ENCODE measurements around the gene CAMTA2.
A peak's percentile ranks its signal among the peaks of the same experiment; 100 is the strongest.

The CAMTA2 gene

DNA sequence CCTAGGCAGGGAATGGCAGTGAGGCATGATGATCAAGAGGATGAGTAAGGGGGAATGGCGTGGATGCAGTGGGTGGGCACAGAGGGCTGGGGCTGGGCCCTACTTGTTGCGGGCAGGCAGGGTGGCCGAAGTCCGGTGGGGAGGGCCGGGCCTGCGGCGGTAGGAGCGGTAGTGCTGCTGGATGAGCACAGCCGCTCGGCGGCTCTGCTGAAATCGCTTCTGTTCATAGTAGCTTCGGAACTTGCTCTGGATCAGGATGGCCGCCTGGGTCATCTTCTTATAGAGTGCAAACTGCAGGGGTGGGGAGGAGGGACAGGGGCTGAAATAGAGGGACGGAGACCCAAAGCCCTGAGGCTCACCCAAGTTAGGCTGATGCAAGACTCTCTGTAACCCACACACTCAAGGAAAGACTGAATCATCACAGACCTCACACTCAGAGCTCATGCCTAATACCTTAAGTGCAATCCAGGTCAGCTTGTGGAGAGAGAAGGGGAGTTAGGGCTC is 18.4 kb downstream of the CAMTA2 start:
- peak; percentile 43 for DNase-seq (ENCODE audit: low spot score)

GRCh38 chr17:4968486-4969046 is 18.9 kb downstream of the CAMTA2 start:
- no peak for DNase-seq (ENCODE audit: low spot score)

DNA sequence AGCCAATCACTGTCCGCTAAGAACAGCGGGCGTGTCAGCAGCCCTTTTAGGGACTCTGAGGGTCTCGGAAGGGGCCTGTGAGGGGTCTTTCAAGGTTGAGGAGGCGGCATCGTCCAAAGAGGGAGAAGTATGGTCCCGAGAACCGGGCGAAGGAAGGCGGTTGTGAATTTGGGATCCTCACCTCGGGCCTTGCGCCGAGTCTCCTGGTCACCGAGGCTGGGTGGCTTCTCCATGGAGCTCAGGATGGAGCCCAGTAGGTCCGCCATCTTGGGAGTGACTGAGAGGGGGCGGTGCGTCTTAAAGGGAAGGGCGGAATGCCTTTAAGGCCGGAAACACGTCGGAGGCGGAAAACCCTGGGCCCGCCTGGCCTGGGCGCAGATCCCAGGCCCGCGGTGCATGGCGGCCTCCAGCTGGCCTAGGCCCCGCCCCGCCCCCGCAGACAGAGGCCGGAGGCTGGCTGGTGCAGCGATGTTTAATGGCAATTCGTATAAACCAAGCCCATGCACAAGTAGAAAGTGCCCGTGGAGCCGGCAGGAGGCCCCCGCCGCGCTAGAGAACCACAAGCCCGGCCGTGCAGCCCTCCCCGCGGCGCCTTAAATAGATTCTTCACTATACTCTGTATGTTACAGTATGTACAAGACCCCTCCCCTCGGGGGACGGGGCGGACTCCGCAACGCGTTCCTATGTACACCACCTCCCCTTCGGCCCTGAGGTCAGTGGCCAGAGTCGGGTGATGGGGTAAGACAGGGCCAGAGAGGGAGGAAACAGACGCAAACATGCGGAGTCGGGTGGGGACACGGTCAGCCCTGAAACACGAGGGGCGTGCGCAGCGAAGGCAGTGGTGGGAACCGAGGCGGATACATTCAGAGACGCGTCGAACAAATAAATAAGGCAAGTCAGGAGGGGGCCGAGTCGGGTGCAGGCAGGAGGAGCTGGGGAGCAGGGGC is 19.7 kb downstream of the CAMTA2 start, which contains the start of gene SPAG7:
SPAG7 (minus strand) TSS at position 279 of the 947 bp plus-strand sequence; CDS start at position 266, 13 bp downstream.
- peak; percentile 96 for DNase-seq (ENCODE audit: low spot score)

DNA sequence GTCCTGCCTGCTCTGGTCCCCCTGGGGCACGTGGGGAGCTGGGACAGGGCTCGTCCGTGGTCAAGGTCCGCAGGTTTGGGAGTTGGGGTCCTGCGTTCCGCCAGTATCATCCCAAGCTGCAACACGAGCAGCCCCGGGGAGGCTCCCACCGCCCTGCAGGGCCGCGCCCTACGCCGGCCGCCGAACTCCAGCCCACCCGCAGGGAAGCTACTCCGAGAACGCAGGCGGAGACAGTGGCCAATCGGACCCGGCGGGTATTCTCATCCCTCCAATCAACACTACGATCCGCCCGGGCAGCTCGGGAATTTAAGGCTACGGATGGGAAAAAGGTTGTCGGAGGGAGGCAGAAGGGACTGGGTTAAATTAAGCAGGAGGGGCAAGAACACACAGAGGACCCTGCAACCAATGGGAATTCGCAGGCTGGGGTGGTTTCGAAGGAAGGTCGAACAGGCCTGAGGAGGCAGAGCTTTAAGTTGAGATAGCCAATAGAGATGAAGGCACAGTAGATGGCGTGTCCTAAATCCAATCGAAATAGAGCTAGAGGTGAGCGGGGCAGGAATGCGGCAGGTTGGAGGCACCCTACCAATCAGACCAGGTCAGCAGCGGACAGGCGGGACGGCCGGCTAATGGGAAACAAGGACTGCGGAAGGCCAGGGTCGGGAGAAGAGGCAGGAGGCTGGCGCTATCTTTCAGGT is 20.5 kb downstream of the CAMTA2 start:
- peak; percentile 99 for DNase-seq (ENCODE audit: low spot score)

- DNase-seq (ENCODE audit: low spot score): no peak
Observed at GRCh38 chr17:4965311-4965986, 22.0 kb downstream of the CAMTA2 start.

DNA sequence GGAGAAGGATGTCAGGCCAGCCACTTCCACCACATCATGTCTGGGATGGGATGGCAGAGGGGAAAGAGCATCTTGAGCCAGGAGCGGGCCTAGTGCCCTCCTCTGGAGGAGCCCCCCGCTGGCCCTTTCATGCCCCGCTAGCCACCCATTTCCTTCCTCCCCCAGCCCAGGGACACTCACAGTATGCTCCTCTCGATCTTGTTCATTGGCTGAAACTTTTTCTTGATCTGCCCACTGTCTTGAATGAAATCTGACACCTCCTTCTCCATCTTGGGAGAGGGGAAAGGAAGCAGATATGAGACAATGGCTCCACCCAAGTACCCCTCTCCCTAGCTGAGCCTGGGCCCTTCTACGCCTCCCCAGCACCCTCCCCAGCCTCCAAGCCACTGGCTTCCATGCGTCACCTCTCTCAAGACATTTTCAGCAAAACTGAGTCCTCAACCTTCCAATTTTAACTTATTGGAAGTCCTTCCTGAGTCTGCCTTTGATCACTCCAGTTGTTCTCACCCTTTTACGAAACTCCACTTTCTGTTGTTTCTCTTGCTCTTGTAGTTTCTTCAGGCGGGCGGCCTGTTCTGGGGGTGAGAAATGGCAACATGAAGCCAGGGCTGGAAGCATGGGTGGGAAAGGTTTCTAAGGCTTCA is 27.1 kb downstream of the CAMTA2 start:
- no peak for DNase-seq (ENCODE audit: low spot score)

GRCh38 chr17:4959261-4959965 is 28.1 kb downstream of the CAMTA2 start:
- DNase-seq (ENCODE audit: low spot score): no peak

DNA sequence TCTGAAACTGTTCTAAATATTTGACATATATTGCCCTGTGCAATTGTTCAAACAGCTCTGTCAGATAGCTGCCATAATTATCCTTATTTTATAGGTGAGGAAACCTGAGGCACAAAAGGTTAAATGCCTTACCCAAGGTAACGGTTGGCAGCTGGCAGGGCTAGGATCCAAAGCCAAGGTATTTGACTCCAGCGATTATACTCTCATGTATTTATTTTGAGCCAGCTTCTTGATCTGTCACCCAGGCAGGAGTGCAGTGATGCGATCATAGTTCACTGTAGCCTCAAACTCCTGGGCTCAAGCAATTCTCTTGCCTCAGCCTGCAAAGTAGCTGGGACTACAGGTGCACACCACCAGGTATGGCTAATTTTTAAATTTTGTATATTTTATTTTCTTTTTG is 29.4 kb downstream of the CAMTA2 start:
- no peak for DNase-seq (ENCODE audit: low spot score)

DNA sequence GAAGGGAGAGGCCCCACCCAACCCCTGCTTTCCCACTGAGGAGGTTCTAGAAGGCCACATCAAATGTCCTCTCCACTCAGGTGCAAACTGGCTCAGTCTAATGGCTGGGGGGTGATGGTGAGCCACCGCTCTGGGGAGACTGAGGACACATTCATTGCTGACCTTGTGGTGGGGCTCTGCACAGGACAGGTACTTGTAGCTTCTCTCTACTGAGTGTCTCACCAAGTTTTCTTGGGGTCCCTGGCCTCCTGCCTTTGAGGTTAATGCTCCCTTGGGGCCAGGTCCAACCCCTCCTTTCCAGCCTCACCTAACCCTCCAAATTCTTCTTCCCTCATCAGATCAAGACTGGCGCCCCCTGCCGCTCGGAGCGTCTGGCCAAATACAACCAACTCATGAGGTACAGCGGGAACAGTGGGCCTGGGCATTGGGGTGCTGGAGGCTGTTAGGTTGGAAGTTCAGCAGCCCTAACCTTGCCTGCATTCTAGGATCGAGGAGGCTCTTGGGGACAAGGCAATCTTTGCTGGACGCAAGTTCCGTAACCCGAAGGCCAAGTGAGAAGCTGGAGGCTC is 30.9 kb downstream of the CAMTA2 start:
- DNase-seq (ENCODE audit: low spot score): peak; percentile 44

GRCh38 chr17:4955091-4955490 is 32.4 kb downstream of the CAMTA2 start:
- DNase-seq (ENCODE audit: low spot score): no peak

DNA sequence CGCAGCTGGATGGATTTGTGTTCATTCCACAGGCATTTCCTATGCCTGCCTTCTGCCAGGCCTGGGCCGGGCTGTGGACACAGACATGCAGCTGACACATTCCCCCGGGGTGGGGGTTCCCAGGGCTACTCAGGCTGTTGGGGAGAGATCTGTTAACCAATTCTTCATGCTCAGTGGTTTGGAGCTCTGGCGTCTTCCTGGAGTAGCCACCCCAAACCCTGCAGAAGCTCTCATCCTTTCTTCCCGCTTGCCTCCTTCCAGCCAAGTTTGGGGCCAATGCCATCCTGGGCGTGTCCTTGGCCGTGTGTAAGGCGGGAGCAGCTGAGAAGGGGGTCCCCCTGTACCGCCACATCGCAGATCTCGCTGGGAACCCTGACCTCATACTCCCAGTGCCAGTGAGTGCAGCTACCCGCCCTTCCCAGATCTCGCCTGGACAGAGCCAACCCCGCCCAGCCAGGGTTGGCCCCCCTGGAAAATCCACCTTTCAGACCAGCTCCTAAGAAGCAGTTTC is 34.0 kb downstream of the CAMTA2 start:
- DNase-seq (ENCODE audit: low spot score): no peak

- DNase-seq (ENCODE audit: low spot score): no peak
Observed at GRCh38 chr17:4951486-4951885, 36.0 kb downstream of the CAMTA2 start.

DNA sequence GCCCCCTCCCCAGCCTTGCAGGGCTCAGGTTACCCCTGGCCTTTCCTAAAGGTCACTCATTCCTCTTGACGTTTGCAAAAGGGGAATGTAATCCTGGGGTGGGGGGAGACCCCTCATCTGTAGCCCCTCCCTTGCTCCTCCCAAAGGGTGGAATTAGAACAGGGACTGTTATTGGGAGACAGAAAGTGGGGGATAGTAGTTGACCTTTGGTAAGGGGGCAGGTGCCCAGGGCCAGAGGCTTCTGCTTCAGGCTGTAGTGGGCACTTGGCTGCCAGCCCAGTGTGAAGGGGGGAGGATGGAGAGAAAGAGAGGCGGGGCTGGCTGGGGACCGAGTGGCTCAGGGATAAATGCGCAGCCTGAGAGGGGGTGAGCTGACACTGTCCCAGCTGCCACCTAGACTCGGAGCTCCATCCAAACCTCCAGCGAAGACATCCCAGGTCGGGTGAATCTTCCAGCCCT is 36.7 kb downstream of the CAMTA2 start, which contains the start of gene ENO3:
ENO3 (plus strand) TSS at position 374 of the 459 bp plus-strand sequence. CDS start 711 bp downstream, outside the sequence.
- no peak for DNase-seq (ENCODE audit: low spot score)

GRCh38 chr17:4950075-4950745 is 37.3 kb downstream of the CAMTA2 start:
- DNase-seq (ENCODE audit: low spot score): no peak

DNA sequence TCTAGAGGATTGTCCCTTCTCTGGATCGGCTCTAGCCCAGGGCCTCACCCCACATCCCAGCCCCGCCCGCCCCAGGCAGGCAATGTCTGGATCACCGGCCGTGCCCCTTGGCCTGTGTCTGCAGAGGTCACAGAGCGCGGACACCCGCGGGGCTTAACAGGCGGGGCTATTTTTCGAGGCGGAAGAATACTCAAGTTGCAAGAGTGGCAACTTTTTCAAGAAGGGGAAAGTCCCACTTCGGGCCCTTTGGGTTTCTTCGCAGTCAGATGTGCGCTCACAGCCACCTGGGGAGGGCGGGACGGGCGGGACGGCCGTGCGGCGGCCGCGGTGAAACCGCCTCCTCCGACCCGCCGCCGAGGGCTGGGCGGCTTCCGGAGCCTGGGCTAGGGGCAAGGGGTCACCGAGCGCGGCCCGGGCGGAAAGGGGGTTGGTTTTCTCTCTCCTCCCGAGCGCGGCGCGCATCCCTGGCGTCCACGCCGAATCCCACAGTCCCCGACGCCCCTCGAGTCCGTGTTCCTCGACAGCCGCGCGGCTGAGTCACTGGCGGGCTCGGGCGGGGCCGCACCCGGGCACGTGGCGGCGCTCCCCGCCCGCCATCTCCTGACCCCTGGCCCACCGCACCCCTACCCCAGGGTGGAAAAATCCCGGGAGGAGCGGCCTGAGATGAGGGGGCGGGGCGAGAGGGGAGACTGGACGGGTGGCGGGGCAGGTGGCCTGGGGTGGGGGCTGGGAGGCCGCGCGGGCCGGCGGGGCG is 38.0 kb downstream of the CAMTA2 start:
- peak; percentile 88 for DNase-seq (ENCODE audit: low spot score)

DNA sequence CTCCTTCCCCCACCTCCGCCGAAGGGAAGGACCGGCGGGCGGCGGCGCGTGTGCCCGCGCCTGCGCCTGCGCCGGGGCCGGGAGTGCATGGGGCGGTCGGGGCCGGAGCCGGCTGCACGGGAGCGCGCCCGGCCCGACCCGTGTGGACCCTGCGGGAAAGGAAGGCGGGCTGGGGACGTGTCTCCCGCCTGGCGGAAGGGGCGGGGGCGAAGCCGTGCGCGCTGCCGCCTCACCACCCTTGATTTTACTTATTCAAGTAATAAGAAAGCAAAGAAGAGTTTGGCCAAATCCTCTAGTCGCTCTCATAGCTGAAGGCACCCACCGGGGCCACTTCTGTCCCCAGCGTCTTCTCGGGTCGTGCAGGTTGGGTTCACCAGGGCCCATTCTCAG is 38.5 kb downstream of the CAMTA2 start:
- DNase-seq (ENCODE audit: low spot score): peak; percentile 71

GRCh38 chr17:4948166-4948930 is 39.1 kb downstream of the CAMTA2 start, which contains the start of gene PFN1:
Gene PFN1 (minus strand): TSS chr17:4948530. CDS start chr17:4948394, 136 bp downstream.
- DNase-seq (ENCODE audit: low spot score): peak; percentile 95

All from CD4-positive, alpha-beta T cell treated with Interleukin-2 at 100 ng/mL for 4 hours (primary cell).